NOMO-1 treated with dmso at 0.1 percent for 144 hours (cell line): Measurements from ENCODE around the gene SIGLEC15.
"Not testable (repeated sequence)": the region's sequence is repeated elsewhere in the genome, so short reads cannot be mapped to it uniquely, and the experiment has no call there.

Experiments used
- DNase-seq: peaks from one replicate; lab custom pipeline; 2025; ENCODE audit not compliant: unreplicated experiment; lab: John Stamatoyannopoulos, UW

SIGLEC15 gene

DNA sequence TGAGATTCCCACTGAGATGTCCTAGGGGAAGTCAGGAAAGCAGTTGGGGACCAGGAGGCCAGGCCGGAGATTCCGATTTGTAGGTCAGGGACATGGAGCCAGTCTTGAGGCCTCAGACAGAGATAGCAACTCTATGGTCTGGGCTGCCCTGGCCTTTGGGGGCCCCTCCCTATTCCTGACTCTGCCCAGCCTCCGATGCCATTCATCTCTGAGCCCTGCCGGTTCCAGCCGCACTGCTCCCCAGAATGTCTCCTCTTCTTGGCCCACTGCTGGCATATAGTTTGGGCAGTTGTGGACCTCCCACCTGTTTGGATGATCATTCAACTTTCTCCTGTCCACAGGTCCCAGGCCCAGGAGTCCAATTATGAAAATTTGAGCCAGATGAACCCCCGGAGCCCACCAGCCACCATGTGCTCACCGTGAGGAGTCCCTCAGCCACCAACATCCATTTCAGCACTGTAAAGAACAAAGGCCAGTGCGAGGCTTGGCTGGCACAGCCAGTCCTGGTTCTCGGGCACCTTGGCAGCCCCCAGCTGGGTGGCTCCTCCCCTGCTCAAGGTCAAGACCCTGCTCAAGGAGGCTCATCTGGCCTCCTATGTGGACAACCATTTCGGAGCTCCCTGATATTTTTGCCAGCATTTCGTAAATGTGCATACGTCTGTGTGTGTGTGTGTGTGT lies 16.4 kb downstream of the SIGLEC15 start:
- DNase-seq, result no peak

DNA sequence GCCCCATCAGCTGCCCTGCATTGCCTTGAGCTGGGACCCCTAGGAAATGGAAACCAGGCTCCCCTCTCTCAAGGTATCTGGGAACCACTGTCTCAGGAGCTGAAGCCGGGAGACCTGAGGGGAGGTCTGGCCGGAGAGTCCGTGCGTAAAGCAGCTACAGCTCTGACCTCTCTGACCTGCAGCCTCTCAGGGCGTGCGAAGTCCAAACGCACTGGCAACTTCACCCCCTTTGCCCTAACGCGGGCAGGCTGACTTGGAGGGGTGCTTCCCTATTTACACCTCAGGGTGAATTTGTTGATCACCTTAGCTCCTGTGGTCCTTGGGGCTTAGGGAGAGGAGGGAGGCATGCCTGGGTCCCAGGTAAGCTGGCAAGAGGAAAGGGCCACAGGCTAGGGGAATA lies 17.5 kb downstream of the SIGLEC15 start:
- DNase-seq, result no peak

DNA sequence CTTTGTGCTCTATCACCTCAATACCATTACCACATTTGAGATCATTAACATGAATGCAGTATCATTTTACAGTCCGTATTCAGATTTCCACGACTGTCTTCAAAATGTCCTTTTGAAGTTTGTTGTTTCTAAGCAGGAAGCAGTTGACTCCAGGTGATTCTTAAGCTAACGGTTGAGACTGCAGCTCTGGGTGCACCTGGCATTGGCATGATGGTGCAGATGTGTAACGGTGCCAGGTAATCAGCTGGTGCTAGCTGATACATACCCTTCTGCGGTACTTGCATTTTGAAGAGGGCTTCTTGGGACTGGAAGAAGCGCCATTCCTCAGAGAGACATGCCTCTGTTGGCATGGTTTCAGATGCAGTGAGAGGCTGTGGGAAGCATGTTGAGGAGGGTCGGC lies 19.5 kb downstream of the SIGLEC15 start:
- DNase-seq, result no peak

DNA sequence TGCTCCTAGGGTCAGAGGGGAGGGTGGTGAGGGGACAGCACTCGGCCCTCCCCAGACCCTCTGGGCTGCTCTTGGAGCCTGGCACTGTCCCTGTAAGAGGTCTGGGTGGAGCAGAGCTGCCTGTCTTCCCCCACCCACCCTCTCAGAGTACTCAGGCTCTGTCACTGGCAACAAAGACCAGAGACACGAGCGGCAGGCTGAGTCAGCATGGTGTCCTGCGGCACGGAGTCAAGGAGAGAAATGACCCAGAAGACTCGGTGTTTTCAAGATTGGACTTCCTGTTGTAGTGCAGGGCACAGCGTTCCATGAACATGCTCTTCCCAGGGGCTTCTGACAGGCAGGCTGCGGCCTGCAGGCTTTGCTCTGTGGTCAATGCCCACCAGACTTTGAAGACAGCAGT lies 19.9 kb downstream of the SIGLEC15 start:
- no peak for DNase-seq

DNA sequence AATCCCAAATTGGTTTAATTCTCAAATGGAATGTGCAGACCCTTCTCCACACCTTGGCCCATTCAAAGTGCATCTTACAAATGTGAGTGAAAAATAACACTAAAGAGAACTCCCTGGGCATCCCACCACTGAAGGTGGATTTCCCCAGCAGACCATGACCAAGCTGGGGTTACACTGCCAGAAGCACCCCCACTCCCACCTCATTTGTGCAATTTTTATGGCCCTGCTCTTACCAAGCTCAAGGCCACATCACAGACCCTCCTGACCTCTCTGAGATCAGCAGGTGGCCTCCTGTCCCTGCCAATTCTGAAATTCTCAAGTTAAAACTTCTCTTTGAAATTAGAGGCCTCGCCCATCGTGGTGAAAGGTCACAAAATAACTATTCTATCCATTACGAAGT lies 21.6 kb downstream of the SIGLEC15 start:
- no peak for DNase-seq

DNA sequence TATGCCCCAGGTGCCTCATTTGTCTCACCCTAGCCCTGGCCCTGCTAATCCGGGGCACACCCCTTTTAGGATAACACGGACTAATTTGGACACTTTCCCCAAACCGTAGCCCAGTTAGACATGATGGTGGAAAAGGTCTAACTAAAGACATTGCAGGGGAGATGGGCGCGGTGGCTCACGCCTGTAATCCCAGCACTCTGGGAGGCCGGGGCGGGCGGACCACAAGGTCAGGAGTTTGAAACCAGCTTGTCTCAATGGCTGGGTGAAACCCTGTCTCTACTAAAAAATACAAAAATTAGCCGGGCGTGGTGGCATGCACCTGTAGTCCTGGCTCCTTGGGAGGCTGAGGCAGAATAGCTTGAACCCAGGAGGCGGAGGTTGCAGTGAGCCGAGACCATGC lies 23.2 kb downstream of the SIGLEC15 start:
- not testable (repeated sequence) for DNase-seq

DNA sequence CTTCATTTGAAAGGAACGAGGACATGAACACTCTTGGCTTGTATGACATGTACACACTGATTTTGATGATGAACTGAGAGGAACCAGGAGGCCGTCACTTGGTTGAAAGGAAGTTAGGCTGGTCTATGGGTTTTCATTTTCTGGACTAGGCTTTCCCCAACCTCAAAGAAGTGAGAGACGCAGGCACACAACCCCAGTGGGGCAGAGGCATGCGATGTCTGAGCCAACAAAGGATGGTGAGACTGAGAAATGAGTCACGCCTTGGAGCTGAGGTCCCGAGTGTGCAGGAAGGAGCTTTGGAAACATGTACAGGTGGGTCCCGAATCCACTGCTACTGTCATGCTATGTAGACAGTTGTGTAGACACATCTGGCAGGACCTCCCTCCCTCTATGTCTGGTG lies 24.1 kb downstream of the SIGLEC15 start:
- no peak for DNase-seq

- no peak for DNase-seq
Observed at GRCh38 chr18:45850021-45850420, 24.5 kb downstream of the SIGLEC15 start.

DNA sequence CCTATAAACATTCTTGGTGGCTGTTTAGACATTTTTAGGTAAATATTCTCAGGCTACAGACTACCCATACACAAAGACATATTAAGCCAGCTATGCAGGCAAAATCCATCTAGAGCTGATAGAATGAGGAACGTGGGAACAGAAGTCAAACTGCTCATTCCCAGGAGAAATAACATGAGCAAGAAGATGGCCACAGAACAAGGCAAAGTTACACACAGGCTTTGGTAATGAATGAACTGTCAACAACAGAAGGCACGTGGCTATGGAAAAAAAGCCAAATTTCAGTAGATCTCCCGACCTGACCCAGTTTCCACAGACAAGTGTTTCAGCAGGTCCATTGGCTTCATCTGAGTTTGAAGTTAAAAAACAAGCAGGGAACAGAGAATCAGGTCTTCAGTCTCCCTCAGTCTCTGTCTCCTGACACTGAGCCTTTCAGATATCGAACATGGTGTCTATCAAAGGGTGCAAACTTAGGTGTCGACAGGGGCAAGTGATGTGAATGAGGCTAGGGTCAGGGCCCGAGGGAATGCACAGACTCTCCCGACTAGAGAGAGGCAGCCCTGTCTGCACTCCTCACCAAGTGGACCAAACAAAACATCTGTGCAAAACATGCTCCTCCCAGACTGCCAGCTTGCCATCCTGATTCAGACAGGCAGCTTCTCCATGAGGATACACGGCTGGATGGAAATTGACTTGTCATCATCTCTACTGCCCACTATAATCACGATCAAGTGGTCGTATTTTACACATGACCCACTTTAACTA lies 25.9 kb downstream of the SIGLEC15 start:
- DNase-seq, result no peak

DNA sequence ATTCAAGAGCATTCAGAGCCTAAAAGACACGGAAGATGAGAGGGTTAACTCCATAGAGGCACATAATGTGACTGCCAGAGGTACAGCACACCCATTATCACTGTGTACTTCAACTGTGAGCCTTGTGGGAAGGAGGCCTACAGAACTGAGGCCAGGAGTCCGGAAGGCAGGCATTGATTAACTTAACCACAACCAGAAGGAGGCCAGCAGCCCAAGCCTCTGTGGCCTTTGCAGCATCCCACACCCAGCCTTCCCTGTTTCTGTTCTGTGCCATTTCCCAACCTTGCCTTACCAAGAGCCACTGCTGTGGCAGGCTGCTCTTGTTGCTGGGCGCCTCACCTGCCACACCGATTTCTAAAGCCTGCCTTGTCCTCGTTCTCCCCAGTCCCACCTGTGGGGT lies 27.2 kb downstream of the SIGLEC15 start:
- no peak for DNase-seq

DNA sequence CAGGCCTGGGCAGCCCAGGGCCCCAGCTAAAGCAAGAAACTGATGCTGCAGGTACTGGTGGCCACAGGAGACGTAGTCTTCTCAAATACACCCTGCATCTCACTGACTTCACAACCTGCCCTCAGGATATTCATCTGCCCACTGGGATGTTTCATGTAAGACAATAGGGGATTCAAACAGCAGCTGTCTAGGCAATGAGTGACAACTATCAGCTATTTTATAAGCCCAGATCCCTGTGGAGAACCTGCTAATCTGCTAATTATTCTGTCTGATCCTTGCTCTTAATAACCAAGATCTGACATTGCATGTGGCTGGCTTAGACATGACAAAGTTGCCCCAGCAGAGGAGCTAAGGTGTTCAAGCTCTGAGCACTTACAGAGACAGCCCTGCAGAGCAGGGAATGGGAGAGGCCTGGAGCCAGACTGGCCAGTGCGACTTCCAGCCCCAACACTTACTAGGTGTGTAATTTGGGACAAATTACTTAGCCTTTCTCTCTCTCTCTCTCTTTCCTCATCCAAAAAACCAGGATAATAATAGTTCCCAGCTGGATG lies 28.6 kb downstream of the SIGLEC15 start:
- DNase-seq, result no peak

DNA sequence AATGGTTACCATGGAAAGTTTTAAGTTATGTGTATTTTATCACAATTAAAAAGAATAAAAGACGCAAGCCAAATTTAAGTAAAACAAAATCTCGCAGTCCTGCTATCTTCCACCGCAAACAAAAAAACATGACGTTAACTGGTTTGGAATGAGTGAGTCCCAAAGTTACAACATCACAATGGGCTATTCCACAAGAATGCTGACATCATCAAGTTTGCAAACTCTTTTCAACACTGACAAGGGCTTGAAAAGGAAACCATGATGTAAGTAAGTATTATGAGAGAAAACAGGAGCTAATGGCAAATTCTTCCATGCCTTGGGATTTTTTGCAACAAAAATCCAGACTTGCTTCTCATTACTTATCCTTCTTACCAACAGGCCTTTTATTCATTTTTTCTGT lies 31.1 kb downstream of the SIGLEC15 start:
- DNase-seq, result no peak

DNA sequence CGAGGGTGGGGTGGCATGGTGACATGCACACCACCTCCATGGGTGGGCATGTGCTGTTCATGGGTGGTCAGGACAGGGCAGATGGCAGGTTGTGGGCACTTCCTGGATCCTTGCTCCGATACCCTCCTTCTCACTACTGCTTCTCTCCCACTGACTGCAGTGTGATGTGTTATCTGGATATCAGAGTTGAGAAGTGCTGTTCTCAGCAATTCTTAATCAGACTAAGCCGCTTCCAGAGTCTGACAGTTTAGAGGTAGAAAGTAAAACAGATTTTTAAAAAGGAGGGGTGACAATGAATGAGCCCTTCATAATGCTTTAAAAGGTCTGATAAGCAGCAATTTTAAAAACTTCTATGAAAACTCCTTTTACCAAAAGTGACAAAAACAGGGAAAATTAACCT lies 33.9 kb downstream of the SIGLEC15 start:
- DNase-seq, result no peak

DNA sequence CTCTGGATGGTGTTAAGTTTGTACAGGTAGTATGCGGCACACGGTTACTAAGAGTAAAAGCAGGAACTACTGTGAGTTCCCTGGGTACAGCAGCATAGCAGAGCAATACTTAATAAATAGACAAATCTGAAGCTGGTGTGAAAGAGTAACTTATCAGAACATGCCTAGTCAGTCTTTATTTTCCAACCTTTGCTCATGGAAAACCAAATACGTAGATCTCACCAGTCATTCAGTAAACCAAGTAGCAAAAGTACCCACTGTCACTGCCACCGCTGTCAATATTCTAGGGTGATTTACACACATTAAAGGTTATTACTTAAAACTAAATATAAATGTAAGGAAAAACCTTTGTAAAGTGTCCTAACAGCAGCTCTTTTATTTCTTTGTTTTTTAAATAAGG lies 35.0 kb downstream of the SIGLEC15 start:
- no peak for DNase-seq

DNA sequence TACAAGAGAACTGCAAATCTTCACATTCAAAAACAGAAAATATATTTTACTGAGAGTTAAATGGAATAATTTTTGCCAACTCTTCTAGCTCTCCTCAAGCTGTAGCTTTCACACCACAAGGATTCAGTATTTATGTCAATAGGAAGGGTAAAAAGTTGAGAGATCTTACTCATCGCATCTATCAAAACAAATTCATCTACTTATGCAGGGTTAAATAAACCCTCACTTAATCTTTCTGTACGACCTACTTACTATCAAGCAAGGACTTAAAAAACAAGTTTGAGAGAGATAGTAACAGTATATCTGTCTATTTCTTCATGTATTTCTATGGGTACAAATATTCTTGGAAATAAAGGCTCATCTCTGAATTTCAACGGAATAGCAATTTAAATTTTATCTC lies 35.5 kb downstream of the SIGLEC15 start:
- DNase-seq, result no peak

- DNase-seq, result no peak
Observed at GRCh38 chr18:45861926-45862325, 36.5 kb downstream of the SIGLEC15 start.

DNA sequence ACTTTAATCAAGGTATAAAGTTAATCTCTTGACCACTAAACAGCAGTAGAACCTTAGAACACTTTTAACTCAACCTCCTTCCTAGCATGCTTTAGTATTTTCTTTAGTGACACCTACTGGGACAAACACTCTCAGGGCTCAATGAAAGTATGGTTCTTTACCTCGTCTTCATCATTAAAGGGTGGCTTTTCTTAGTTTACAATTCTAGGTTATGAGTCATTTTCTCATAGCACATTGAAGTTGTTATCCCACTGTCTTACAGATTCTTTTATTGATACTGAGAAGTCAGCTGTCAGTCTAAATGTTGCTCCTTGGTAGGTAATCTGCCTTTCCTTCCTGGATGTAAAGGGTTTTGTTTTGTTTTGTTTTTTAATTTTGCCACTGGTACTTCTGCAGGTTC lies 38.0 kb downstream of the SIGLEC15 start:
- DNase-seq, result no peak

DNA sequence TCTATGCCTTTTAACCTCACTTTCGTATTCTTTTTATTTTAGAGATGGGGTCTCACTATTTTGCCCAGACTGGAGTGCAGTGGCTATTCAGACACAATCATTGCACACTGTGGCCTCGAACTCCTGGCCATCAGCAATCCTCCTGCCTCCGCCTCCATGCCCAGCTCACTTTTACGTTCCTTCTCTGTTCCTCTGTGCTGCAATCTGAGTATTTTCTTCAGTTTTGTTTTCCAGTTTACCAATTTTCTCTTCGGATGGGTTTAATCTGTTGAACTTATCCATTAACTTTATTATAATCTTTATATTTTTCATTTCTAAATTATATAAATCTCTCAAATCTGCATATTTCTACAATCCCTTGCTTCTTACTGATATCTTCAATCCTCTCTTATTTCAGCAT lies 38.6 kb downstream of the SIGLEC15 start:
- no peak for DNase-seq

DNA sequence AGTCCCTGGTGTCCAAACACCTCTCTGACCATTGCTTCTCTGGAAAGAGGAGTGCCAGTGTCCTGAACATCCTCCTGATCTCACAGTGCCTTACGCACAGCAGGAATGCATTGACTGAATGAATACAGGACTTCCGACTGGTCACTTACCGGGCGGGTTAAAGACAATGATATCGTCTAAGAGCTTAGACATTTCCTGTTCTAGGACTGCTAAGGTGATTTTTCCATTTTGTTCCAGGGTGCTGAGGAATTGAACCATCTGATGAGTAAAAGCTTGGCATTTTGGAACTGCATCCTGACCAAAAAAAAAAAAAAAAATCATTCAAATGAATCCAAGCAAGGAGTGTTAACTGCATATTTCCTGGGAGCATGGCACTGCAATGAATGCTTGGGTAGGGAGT lies 40.0 kb downstream of the SIGLEC15 start:
- no peak for DNase-seq

GRCh38 chr18:45870419-45870818 lies 44.9 kb downstream of the SIGLEC15 start:
- DNase-seq, result no peak

GRCh38 chr18:45871431-45872084 lies 46.1 kb downstream of the SIGLEC15 start:
- no peak for DNase-seq
